Smooth muscle cell (in vitro differentiated cells): ENCODE results near the gene PDE1A. TPM values are rescaled to one million over a fixed set of nuclear protein-coding genes. Genes with fewer than 3 reads are reported as not detected.

Source experiments
- DNase-seq: peaks from one replicate; lab custom pipeline; 2025; ENCODE audit not compliant: unreplicated experiment; lab: John Stamatoyannopoulos, UW
- H2AFZ ChIP-seq: fragments of 200-600 bp; sonication (generic); 2 replicates; pipeline ENCODE4 v1.6.0; 2016; ENCODE audit warnings: antibody characterized with exemption, low read depth, mild to moderate bottlenecking
- H3F3A ChIP-seq: fragments of 200-600 bp; sonication (generic); 2 replicates; pipeline ENCODE4 v1.6.0; 2017; ENCODE audit warnings: antibody characterized with exemption, low read depth
- H3K27ac ChIP-seq: fragments of 200-600 bp; sonication (generic); 2 replicates; pipeline ENCODE4 v1.5.1; 2016; ENCODE audit warnings: low read depth, mild to moderate bottlenecking
- H3K27me3 ChIP-seq: fragments of 200-600 bp; sonication (generic); 2 replicates; pipeline ENCODE4 v1.6.1; 2016; ENCODE audit warnings: low read depth, mild to moderate bottlenecking
- H3K36me3 ChIP-seq: fragments of 200-600 bp; sonication (generic); 2 replicates; pipeline ENCODE4 v1.5.1; 2016; ENCODE audit warnings: low read depth
- H3K4me1 ChIP-seq: fragments of 200-600 bp; sonication (generic); 2 replicates; pipeline ENCODE4 v1.5.1; 2016; ENCODE audit warnings: low read depth
- H3K4me2 ChIP-seq: fragments of 200-600 bp; sonication (generic); 2 replicates; pipeline ENCODE4 v1.6.0; 2016; ENCODE audit warnings: mild to moderate bottlenecking
- H3K4me3 ChIP-seq: fragments of 200-600 bp; sonication (generic); 2 replicates; pipeline ENCODE4 v1.5.1; 2016; ENCODE audit warnings: mild to moderate bottlenecking
- H3K79me2 ChIP-seq: fragments of 200-600 bp; sonication (generic); 2 replicates; pipeline ENCODE4 v1.6.0; 2016; ENCODE audit warnings: low read depth, mild to moderate bottlenecking
- H3K9ac ChIP-seq: fragments of 200-600 bp; sonication (generic); 2 replicates; pipeline ENCODE4 v1.6.0; 2016; ENCODE audit warnings: low read depth
- H3K9me3 ChIP-seq: fragments of 200-600 bp; sonication (generic); replicated peaks from 2 replicates; pipeline ENCODE4 v1.5.1; 2016; ENCODE audit warnings: low read depth
- H4K20me1 ChIP-seq: fragments of 200-600 bp; sonication (generic); 2 replicates; pipeline ENCODE4 v1.6.0; 2016; ENCODE audit warnings: low read depth
- WGBS: methylation state at CpG from one replicate; pipeline ENCODE4 v1.1.7; 2016; ENCODE audit warnings: low lambda C conversion rate; 5-methylcytosine and 5-hydroxymethylcytosine counted together
- polyA plus RNA-seq: library from polyadenylated mRNA; unstranded; fragments of >200 nt; fragmentation: Nextera tagmentation; extraction: Ambion mirVana; gene quantifications from 2 replicates; pipeline ENCODE4 v1.2.1, GENCODE V29; 2016
- total RNA-seq: library from RNA; depleted of rRNA; stranded (reverse); fragments of >200 nt; gene quantifications from 2 replicates; pipeline ENCODE4 v1.2.3, GENCODE V29; 2014
- TF ChIP-seq, protein P1 (sequence below): fragments of 200-600 bp; sonication (generic); IDR thresholded peaks from 2 replicates; pipeline ENCODE4 v1.5.1; 2017; ENCODE audit warnings: borderline replicate concordance, mild to moderate bottlenecking, antibody characterized with exemption; ENCODE audit not compliant: insufficient read depth, poor library complexity, severe bottlenecking

Gene PDE1A
- total and polyA plus RNA-seq, 2 experiments from 2014 or later = 0.58 to 0.96 TPM

DNA sequence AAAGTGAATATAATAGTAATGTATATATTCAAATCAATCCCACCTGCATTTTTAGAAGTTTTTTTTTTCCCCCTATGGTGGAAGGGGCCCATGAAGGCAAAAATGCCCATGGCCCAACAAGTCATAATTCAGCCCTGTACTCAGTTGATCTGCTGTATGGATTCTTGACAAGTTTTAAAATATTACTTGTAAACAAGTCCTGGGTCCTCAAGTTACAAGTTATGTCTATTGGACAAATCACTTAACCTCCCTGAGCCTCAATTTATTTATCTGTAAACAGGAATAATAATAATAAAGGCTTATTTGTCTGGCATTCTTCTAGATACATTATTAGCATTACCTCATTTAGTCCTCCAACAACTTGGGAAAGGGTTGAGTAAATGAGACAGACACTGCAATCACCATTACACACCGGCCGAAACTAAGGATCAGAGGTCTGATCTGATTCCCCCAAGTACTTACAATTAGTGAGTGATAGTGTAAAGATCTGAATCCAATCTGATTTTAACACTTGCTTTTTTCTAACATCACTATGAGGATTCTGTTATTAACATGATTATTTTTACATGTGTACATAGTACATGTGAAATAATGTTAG, 66.1 kb downstream of the PDE1A start:
- H3K27me3 ChIP-seq = peaks cover 12% of the 10 kb centered on the region
- H3K4me2 ChIP-seq = peak overlapping the region; percentile 46
- no peak overlapping the region for H2AFZ ChIP-seq
- H3K36me3 ChIP-seq = no peaks in the 10 kb centered on the region
- no peaks in the 10 kb centered on the region for H3K9me3 ChIP-seq
- no peak overlapping the region for H3K4me3 ChIP-seq
- H4K20me1 ChIP-seq = no peaks in the 10 kb centered on the region
- no peaks in the 10 kb centered on the region for H3K79me2 ChIP-seq
- no peaks in the 10 kb centered on the region for H3K4me1 ChIP-seq
- TF ChIP-seq, protein P1, sequence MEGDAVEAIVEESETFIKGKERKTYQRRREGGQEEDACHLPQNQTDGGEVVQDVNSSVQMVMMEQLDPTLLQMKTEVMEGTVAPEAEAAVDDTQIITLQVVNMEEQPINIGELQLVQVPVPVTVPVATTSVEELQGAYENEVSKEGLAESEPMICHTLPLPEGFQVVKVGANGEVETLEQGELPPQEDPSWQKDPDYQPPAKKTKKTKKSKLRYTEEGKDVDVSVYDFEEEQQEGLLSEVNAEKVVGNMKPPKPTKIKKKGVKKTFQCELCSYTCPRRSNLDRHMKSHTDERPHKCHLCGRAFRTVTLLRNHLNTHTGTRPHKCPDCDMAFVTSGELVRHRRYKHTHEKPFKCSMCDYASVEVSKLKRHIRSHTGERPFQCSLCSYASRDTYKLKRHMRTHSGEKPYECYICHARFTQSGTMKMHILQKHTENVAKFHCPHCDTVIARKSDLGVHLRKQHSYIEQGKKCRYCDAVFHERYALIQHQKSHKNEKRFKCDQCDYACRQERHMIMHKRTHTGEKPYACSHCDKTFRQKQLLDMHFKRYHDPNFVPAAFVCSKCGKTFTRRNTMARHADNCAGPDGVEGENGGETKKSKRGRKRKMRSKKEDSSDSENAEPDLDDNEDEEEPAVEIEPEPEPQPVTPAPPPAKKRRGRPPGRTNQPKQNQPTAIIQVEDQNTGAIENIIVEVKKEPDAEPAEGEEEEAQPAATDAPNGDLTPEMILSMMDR = no peak
- H3K9ac ChIP-seq = no peak overlapping the region
- no peaks in the 10 kb centered on the region for H3F3A ChIP-seq
- DNase-seq = no peak
- H3K27ac ChIP-seq = peak overlapping the region; percentile 22
- 95% methylated on average over 2 of the region's 2 CpGs for WGBS

DNA sequence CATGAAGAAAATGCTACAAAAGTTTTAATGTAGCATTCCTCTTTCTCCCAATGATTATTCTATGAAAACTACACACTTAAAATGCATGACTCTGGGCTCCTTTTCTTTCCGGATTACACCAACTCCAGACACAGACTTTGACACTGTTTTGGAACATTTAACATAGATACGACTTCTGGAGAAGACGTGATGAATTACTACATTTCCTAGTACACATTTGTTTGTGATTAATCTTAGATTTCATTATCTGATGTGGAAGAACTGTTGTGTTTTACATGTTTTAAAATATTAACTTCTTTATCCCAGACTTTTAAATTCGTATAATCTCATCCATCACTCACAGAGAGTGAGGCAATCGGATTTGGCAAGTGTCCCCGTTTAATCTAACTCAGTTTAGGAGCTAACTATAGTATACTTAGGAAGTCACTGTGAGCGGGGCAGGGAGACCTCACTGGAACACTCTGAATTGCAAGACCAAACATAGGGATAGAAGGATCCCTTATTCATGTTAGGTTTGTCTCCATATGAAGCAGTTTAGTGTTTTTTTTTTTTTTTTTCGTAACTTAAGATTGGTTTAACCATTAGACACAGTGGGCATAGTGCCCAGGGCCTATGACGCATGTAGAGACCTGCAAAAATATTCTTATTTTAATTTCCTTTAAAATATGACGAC, 66.7 kb downstream of the PDE1A start:
- no peaks in the 10 kb centered on the region for H3K36me3 ChIP-seq
- H3K9ac ChIP-seq = no peak overlapping the region
- no peak overlapping the region for H3K4me3 ChIP-seq
- peaks cover 5% of the 10 kb centered on the region for H3K27me3 ChIP-seq
- TF ChIP-seq, protein P1 = no peak
- H3K9me3 ChIP-seq = no peaks in the 10 kb centered on the region
- WGBS = 58% methylated on average over 10 of the region's 10 CpGs
- H3K4me2 ChIP-seq = peak overlapping the region; percentile 46
- no peaks in the 10 kb centered on the region for H3K4me1 ChIP-seq
- no peaks in the 10 kb centered on the region for H3F3A ChIP-seq
- H2AFZ ChIP-seq = peak overlapping the region; percentile 75
- no peak for DNase-seq
- H3K27ac ChIP-seq = peak overlapping the region; percentile 22
- no peaks in the 10 kb centered on the region for H4K20me1 ChIP-seq
- no peaks in the 10 kb centered on the region for H3K79me2 ChIP-seq

DNA sequence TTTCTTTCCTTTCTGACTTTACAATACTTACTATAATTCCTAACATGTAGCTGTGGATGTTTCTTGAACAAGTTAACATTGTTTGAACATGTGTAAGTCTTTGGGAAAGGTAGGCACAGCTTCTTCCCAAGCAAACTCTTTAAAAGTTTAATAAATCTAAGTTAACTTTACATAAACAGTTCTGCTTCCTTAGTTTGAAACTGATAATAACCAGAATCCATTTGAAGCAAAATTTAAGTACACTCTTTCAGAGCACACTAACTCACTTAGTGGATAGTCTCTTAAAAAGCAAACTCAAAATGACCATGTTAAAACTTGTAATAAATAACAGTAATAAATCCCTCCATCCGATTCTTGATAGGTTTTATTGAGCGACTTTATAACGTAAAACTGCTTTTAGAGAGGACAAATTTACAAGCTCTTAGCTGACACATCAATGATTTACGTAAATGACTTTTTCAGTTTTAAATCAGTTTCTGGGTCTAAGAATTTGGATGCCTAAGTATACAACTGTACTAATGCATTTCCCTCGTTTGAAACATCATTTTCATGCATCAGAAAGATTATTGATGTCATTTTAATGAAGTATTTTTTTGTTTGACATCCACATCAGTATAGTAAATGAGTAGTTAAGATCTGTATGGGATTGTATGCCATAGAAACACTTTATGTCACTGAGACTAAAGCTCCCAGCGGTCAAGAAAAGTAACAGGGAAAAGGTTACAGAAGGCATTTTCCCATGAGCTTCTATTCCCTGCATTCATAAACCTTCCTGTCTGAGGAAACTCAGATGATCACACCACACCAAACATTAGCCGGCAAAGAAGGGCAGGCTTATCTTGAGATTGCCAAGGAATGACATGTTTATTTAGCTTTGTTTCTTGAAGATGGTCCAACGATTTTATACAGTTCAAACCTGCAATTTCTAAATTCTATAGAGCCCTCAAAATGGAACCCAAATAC, 67.5 kb downstream of the PDE1A start:
- Histone ChIP-seq H3K9ac (no peak overlapping the region), H2AFZ (peak overlapping the region; percentile 75), H3K27me3 (no peaks in the 10 kb centered on the region), H3K4me3 (no peak overlapping the region), H3K4me1 (no peaks in the 10 kb centered on the region), H3K4me2 (peak overlapping the region; percentile 46), H3F3A (no peaks in the 10 kb centered on the region), H3K27ac (peak overlapping the region; percentile 22), H3K79me2 (no peaks in the 10 kb centered on the region), H3K36me3 (no peaks in the 10 kb centered on the region), H3K9me3 (no peaks in the 10 kb centered on the region), H4K20me1 (no peaks in the 10 kb centered on the region)
- TF ChIP-seq, protein P1 = no peak
- 40% methylated on average over 8 of the region's 8 CpGs for WGBS
- no peak for DNase-seq
